HG03342 (cell line): Measurements from ENCODE around the gene VWA8.

Experiments used
- ATAC-seq: cut with Tn5 transposase; IDR thresholded peaks from one replicate; pipeline ENCODE4 v1.9.1; 2021; ENCODE audit warnings: mild to moderate bottlenecking, moderate library complexity; ENCODE audit not compliant: unreplicated experiment

VWA8 gene

GRCh38 chr13:41697578-41697977 is 263.3 kb downstream of the VWA8 start:
- no peak for ATAC-seq

DNA sequence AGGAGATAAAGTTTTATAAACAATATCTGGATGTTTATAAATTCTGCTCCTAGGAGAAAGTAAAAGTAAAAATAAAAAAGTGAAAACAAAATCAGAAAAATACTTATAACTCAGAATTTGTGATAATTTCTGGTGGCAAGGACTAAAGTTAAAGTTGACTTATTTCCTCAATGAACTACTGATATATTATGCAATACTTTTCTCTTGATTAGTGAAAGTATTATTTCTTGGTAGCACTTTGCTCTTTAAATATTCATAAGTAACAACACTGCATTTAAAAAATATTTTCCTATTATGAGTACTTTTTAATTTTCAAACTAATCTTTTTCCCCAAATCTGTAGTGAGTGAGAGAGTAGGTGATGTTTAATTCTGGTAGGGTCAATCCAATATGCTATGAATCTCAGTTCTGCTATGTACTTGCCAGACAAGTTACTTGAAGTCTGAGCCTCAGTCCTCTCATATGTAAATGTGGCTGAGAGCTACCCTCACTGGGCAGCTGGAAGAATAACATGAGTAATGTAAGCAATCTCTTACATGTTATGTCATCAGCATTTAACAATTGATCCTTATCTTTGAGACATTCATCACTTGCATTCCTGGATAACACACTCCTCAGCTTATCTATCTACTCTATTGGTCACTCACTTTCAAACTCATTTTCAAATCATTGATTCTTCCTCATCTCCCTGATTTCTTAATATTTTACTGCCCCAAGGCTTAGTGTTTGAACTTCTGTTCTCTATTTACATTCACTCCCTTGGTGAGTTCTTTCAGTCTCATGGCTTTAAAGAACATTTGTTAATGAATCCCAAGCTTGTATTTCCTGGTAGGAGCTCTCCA is 264.5 kb downstream of the VWA8 start:
- no peak for ATAC-seq

DNA sequence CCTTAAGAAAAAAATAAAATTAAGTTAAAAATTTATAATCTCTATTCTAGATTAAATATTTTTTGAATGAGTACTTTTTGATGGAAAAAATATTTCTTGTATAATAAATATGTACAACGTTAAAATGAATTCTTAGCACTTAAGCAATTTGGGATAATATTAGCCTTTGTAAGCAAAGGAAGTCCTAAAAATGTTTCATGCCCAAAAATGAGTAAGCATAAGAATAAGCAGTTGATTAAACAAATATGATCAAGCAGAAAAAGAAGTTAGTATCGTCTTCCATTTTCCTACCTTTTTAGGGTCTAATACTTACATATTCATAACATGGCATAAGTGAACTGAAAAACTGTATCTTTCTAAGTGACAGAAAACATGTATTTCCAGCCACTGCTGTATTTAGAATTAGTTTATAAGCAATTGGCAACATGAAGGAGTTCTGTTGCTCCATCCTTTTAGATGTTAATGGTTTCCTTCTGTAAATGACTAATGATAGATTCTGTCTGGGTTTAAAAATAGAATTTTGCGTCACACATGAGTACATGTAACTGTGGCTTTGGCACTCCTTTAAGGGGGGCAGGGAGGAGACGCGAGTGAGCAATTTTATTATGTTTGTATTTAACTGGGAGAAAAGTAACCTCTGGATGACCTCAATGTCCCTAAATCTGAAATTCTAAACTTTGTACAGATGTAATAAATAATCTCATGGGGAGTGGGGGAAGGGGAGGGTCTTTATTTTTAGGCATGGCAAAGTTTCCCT is 266.2 kb downstream of the VWA8 start:
- peak; percentile 70 for ATAC-seq

GRCh38 chr13:41693434-41693833 is 267.5 kb downstream of the VWA8 start:
- no peak for ATAC-seq

- no peak for ATAC-seq
Observed at GRCh38 chr13:41691274-41691673, 269.6 kb downstream of the VWA8 start.

GRCh38 chr13:41682766-41683165 is 278.1 kb downstream of the VWA8 start:
- ATAC-seq = no peak

GRCh38 chr13:41682001-41682400 is 278.9 kb downstream of the VWA8 start:
- no peak for ATAC-seq

GRCh38 chr13:41681587-41681986 is 279.3 kb downstream of the VWA8 start:
- ATAC-seq = no peak

DNA sequence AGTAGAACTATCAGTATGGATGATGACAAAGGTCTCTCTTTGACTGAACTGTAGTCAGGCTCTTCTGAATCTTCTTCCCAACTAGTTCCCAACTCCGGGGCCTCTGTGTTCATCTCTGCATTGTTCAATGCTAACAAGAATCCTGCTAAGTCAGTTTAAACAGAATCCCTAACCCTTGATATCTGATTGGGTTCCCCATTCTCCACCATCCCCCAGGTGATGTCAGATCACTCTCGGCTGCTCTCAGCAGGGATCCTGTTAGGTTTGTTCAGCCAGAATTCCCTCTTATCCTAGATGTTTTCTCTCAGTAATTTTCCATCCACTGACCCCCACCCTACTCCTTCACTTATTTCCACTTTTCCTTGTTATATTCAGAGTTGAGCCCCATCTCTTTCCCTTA is 280.0 kb downstream of the VWA8 start:
- ATAC-seq = no peak

DNA sequence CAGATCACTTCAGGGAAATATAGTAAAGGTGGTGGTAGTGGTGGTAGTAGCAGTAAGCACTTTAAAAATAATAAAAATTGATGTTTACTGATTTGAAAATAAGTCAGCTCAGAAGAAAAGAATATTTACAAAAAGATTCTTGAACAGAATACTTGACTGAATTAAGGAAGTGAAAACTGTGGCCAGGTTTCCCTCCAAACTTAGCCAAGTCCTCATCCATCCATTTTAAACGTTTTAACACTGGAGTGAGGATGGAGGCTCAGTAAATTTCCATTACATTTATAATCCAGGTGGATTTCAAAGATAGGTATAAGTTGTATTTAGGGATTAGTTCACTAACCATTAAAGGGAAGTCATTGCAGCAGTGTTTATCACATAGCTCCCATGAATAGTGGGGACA is 282.1 kb downstream of the VWA8 start:
- no peak for ATAC-seq

GRCh38 chr13:41678249-41678648 is 282.7 kb downstream of the VWA8 start:
- no peak for ATAC-seq

DNA sequence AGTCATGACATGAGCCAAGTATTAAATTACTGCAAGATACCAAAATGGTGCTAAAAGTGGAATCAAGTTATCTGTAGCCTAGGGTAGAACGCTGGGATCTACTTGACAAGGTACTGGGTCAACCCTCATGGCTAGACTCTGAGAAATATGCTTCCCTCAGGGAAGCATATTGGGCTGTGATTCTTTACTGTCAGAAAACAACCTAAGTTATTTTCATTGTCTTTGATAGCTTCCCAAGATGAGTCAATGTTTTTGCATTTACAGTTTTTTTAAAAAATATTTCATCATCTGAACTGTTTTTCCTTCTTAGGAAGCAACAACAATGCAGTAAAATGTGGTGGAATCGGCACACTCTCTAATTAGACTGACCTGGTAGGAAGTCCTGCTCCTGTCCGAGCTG is 285.6 kb downstream of the VWA8 start:
- no peak for ATAC-seq

DNA sequence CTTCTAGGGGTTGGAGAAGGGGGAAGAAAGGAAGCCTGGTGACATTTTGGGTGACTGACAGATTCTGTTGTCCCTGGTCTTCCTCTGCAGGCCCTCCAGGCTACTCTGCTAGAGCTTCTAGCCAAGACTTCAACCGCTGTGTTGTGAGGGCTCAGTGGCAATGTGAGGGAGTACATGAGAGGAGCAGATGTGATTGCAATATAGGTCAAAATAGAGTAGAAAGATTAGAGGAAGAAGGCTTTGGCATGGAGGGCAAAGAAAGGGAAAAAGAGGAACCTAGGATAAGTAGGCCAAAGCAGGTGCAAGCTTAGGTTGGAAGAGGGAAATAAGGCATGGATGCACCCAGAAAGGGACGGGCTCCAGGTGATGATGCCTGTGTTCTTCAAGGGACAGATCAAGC is 286.7 kb downstream of the VWA8 start:
- no peak for ATAC-seq

DNA sequence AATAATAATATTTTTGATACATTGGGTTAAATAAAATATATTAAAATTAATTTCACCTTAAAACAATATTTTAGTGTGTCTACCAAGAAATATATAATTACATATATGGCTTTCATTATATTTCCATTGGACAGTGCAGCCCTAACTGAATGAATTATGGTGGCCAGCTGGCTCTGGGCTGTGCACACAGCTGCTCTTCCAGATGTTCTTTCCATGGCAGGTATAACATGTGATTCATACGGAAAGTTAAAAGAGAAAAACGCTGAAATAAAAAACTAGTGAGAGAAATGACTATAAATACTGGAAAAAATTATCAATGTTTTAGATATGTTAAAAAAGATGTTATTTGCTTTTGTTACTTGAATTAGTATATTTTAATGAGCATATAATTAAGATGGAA is 287.3 kb downstream of the VWA8 start:
- no peak for ATAC-seq

DNA sequence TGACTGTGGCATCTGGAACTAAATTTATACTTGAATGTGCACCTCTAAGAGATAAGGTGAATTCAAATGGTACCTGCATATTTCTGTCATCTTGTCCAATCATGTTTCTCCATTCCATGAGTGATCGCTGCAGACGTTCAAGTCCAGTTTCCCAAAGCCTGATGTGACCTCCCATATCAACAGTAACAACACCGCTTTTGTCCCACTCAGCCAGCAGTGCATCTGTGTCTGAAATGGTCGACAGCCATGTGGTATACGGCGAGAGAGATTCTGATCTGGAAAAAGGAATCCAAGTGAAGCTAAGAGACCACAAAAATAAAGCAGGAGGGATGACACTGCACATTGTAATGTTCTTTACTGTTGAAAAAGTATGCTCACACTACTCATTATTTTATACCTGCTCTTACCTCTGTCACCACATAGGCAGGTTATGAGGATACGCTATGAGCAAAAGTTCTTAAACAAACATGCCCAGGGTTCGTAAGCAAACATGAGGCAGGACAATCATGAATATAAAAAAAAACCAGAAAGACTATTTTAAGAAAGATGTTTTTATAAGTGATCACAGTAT is 290.0 kb downstream of the VWA8 start:
- no peak for ATAC-seq

DNA sequence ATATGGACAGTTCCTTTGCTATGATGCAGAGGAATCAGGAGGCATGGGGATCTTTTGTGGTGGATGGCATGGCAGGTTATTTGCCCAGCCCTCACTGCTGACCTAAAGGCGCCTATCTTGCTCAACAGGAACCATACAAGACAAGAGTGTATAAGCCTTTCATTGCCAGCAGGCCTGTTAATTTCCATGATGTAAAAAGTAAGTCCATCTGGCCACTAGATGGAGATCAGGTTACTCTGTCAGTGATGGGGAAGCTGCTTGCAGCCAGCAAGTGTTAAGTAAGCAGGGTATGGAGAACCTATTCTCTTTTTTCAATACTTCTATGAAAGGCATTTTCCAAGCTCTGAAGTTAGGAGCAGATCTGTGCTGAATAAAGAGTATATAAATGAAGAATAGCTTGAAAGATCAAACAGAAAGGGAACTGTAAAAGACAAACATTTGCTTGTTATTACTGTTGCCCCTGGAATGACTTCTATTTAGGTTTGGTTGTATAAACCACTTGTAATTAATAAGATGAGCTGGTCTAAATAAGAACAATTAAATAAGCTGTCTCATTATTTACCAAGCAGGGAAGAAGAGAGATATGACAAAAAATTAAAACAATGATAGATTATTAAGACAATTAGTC is 292.7 kb downstream of the VWA8 start:
- ATAC-seq = peak; percentile 94

- ATAC-seq = no peak
Observed at GRCh38 chr13:41666644-41667043, 294.3 kb downstream of the VWA8 start.

DNA sequence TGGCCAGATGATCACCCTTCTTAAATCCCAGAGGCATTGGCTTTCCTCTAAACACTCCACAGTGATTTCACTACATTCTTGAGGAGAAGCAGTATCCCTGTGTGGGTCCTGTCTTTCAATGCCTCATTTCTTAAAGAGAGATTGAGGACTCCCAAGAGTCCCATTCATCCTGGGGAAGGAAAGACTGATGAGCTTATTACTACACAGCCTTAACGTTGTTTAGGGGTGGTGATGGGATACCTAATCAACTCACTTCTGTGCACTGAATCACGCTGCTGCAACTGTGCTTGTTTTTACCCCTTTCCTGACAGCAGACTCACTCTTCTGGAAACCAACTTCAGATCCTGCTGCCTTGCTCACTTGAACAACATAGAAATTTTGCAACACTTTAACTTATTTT is 300.5 kb downstream of the VWA8 start:
- ATAC-seq = no peak

DNA sequence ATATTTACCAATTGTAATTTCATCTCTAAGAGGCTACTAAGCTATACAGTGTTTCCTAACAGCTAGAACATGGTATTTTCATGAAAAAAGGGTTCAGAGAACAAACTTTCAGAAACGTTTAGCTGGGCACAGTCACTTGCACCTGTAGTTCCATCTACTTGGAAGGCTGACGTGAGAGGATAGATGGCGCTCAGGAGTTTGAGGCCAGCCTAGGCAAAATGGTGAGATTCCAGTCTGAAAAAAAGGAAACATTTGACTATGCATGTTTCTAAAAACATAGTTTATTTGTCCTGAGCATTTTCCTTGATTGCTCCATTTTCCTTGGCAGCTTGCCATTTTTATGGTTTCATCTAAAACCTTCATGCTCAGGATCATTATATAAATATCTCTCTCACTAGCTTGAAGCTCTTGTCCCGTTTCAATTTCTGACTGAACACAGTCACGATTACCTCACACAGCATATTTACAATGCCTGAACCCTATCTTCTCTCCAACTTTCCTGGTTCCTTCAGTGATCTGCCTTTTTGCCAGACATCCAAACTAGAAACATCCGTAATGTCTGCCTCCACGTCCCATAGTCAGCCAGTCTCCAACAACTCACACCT is 302.8 kb downstream of the VWA8 start:
- ATAC-seq = no peak

- no peak for ATAC-seq
Observed at GRCh38 chr13:41655997-41656396, 304.9 kb downstream of the VWA8 start.

- no peak for ATAC-seq
Observed at GRCh38 chr13:41654796-41655195, 306.1 kb downstream of the VWA8 start.
